ENCODE results near the gene FLG.
"Not testable (repeated sequence)": the region's sequence is repeated elsewhere in the genome, so short reads cannot be mapped to it uniquely, and the experiment has no call there.

- TF ChIP-seq CTCF, POLR2A, POLR2AphosphoS5 (IDR thresholded peaks at IDR 0.05): not testable (repeated sequence)
Measured at GRCh38 chr1:152303139-152303872, 21.7 kb downstream of the FLG start.
